ENCODE data around the gene CDK2AP2.
A peak's percentile ranks its signal among the peaks of the same experiment; 100 is the strongest.
"Not testable (repeated sequence)": the region's sequence is repeated elsewhere in the genome, so short reads cannot be mapped to it uniquely, and the experiment has no call there.

CDK2AP2 gene

DNA sequence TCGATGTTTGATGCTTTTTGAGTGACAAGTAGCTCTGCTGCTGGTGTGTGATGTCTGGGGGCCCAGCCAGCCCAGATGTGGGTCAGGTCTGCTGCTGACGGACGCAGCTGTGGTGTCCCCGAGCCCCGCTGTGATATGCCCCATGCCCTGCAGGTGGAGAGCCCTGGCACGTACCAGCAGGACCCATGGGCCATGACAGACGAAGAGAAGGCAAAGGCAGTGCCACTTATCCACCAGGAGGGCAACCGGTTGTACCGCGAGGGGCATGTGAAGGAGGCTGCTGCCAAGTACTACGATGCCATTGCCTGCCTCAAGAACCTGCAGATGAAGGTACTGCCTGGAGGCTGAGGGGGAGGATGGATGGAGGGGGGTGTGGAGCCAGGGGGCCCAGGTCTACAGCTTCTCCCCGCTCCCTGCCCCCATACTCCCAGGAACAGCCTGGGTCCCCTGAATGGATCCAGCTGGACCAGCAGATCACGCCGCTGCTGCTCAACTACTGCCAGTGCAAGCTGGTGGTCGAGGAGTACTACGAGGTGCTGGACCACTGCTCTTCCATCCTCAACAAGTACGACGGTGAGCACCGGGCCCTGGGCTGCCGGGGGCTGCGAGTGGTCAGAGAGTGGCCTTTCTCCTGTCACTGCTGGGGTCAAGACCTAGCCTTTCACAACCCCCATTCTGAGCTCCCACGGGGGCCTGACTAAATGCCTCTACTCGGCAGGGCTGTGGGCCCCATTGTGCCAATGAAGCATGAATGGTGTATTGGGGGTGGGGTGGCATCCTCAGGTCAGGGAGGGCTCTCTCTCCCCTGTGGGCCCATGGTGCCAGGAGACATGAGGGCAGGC, 17.9 kb downstream of the CDK2AP2 start:
- no peak for DNase-seq (ENCODE audit: low spot score)

DNA sequence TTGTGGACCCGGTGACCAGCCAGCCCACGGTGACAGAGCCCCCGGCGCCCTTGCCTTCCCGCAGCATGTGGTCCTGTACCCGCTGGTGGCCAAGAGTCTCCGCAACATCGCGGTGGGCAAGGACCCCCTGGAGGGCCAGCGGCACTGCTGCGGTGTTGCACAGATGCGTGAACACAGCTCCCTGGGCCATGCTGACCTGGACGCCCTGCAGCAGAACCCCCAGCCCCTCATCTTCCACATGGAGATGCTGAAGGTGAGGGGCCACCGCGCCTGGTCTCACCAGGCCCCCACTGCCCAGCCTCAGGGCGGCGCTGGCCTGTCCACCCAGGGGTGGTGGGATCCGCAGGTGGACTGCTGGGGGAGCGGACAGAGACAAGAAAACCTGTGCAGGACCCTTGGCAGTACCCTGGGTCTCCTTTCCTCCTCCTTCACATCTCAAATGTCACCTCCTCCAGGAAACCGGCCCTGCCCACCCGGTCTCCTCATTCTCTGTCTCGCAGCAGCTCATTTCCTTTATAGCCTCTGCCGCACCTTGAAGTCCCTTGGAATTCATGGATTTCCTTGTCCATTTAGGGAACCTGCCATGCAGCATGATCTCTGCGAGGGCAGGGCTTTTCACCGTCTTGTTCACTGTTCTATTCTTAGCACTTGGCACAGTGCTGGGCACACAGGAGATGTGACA, 18.6 kb downstream of the CDK2AP2 start:
- no peak for DNase-seq (ENCODE audit: low spot score)

DNA sequence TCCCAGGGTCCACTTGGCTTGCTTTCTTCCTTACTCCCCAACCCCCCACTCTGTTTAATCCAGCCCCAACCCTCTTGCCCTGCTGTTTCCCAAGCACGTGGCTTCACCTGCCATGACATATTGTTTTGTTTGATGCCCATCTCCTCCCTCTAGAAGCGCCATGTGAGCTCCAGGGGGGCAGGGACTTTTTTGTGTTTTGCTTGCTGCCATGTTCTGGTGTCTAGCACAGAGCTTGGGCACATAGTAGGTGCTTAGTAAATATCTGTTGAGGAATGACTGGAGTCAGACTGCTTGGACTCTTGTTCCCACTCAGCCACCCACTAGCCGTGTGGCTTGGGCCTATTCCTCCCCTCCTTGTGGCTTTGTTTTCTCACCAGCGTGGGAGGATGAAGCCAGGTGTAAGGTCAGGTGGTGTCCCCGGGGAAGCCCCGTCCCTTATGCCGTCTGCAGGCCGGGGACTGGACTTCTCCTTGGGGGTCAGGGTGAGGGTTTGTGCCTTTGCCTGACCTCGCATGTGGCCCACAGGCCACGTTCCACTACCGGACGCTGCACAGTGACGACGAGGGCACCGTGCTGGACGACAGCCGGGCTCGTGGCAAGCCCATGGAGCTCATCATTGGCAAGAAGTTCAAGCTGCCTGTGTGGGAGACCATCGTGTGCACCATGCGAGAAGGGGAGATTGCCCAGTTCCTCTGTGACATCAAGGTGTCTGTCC, 21.3 kb downstream of the CDK2AP2 start:
- DNase-seq (ENCODE audit: low spot score), result no peak

DNA sequence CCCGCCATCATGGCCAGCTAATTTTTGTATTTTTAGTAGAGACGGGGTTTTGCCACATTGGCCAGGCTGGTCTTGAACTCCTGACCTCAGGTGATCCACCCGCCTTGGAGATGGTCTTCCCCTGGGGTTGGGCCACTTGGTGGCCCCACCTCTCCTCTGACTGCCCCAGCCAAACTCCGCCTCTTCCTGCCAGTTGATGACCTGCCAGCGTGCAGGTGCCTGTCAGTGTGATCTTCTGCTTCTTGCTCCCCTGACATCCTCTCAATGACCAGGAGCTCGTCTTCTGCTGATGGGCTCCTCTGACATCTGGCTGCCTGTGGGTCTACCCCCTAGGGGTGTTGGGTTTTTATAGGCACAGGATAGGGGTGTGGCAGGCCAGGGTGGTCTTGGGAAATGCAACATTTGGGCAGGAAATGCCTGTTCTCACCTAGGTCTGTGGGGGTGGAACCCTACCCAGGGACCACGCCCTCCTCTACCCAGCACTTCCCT, 22.0 kb downstream of the CDK2AP2 start:
- DNase-seq (ENCODE audit: low spot score), result peak; percentile 46

DNA sequence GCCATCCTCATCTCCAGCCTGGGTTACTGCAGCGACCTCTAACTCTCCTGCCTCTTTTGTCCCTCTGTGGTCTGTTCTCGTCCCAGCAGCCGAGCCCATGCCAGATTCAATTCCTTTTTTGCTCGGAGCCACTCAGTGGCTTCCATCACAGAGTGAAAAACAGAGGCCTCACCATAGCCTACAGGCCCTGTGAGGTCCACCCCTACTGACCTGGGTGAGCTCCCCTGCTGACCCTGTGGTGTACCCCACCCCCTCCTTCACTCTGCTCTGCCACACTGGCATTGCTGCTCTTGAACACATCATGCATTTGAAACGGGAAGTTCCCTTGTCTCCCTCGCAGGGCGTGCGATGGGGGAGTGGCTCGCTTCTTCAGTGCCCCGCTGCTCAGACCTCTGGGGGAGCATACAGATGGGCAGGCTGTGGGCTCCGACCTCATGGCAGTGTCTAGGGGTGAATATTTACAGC, 23.1 kb downstream of the CDK2AP2 start:
- DNase-seq (ENCODE audit: low spot score), result peak; percentile 59

DNA sequence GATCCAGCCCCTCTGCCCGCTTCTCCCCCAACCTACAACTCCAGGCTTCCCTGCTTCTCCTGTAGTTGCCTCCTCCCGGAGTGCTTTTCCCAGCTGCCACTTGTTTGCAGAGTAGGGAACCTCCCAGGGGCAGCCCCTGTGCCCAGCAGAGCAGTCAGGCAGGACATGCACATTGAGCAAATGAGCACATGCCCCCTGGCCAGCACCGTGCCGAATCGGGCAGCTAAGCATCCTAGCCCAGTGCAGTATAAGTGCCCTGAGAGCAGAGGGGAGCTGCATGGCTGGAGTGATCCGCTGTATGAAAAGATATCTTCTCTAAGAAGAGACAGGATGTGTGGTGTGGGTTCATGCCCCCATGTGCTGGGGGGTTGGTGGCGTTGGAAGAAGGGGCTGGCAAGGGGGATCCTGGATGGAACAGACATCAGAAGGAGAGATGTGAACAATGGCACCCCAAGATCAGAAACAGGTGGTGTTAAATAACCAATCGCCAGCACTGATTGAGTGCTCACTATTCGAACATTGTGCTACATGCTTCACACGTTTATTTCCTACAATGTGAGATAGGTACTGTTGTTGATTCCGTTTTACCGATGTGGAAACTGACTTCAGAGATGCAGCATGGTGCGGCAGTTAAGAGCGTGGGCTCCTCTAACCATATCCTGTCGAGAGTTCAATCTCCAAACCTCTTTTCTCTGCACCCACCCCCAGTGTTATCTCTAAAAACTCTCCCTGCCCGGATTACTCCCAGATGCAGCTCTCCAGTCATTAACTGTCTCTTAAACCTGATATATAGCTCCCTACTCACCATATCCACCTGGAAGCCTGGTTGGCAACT, 23.9 kb downstream of the CDK2AP2 start:
- DNase-seq (ENCODE audit: low spot score), result peak; percentile 71

DNA sequence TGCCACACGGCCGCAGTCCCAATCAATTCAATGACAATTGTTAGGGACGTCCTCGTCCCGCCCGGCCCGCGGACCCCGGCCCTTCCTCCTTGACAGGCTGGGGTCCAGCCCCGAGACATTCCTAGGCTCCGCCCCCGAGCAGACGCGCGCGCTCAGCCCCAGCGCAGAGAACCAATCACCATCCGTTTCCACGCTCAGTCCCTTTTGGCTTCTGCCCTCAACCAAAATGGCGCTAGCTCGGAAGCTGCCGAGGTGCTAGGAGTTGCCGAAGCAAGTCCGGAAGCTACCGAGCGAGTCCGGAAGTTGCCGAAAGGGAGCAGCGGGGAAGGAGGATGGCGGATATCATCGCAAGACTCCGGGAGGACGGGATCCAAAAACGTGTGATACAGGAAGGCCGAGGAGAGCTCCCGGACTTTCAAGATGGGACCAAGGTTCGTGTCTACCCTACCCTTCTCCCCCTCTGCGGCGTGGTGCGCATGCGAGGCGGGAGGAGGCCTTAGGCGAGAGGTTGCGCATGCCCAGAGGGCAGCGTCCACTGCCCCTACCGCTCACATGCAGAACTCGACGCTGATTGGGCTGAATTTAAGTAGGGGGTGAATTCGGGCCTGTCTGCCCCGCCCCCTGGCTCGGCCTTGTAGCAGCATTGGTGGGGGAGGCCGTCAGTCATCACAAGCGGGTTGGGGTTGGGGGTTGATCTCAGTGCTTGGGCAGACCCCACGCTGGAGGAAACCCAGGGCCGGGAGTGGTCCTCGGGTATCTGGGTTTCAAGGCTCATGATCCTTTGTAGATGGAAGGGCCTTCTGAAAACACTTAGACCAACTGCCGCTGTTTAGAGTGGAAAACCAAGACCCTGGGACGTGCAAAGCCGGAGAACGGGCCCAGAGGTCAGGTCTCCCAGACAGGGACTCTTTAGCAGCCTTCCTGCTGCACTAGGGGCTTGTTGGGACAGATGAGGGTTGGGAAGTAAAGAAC, 24.8 kb downstream of the CDK2AP2 start, which contains the start of gene AIP:
Gene AIP (plus strand): TSS at position 200 of the 972 bp plus-strand sequence. CDS start 133 bp downstream, at position 333.
- peak; percentile 98 for DNase-seq (ENCODE audit: low spot score)

DNA sequence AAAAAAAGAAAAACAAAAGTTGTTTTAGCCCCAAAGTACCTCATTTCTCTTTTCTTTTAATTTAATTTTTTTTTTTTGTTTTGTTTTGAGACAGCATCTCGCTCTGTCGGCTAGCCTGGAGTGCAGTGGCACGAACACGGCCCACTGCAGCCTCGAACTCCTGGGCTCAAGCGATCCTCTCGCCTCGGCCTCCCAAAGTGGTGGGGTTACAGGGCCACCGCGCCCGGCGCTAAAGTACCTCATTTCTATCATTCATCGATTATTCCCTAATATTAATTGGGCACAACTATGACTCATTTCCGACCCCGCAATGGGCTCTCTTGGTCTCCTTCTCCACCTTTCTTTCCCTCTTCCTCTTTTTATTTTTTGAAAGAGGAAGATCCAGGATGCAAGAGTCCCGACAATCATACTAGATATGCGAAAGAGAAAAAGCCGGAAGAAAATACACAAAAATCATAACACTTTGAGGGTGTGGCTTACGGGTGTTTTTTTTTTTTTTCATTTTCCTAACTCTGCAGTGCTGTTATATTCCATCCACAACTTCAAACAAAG, 25.6 kb downstream of the CDK2AP2 start:
- DNase-seq (ENCODE audit: low spot score), result no peak

DNA sequence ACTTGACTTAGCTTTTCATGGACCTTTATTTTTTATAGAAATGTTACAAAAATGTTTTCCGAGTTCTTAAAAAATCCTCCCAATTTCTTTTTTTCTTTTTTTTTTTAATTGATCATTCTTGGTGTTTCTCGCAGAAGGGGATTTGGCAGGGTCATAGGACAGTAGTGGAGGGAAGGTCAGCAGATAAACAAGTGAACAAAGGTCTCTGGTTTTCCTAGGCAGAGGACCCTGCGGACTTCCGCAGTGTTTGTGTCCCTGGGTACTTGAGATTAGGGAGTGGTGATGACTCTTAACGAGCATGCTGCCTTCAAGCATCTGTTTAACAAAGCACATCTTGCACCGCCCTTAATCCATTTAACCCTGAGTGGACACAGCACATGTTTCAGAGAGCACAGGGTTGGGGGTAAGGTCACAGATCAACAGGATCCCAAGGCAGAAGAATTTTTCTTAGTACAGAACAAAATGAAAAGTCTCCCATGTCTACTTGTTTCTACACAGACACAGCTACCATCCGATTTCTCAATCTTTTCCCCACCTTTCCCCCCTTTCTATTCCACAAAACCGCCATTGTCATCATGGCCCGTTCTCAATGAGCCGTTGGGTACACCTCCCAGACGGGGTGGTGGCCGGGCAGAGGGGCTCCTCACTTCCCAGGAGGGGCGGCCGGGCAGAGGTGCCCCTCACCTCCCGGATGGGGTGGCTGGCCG, 30.5 kb downstream of the CDK2AP2 start:
- DNase-seq (ENCODE audit: low spot score), result not testable (repeated sequence)

DNA sequence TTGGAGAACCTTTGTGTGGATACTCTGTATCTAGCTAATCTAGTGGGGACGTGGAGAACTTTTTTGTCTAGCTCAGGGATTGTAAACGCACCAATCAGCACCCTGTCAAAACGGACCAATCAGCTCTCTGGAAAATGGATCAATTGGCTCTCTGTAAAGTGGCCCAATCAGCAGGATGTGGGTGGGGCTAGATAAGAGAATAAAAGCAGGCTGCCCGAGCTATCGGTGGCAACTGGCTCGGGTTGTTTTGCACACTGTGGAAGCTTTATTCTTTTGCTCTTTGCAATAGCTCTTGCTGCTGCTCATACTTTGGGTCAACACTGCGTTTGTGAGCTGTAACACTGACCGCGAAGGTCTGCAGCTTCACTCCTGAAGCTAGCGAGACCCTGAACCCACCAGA, 31.3 kb downstream of the CDK2AP2 start:
- DNase-seq (ENCODE audit: low spot score), result not testable (repeated sequence)

DNA sequence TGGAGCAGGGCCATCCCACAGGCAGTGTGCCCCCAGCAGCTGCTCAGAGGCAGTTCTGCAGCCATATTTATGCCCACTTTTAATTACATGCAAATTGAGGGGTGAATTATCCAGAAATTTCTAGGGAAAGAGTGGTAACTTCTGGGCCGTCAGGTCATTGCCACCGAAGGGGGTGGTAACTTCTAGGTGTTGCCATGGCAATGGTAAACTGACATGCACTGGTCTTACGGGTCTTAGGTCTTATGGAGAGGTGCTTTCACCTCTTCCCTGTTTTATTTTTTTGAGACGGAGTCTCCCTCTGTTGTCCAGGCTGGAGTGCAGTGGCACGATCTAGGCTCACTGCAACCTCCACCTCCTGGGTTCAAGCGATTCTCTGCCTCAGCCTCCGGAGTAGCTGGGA, 35.1 kb downstream of the CDK2AP2 start:
- no peak for DNase-seq (ENCODE audit: low spot score)

DNA sequence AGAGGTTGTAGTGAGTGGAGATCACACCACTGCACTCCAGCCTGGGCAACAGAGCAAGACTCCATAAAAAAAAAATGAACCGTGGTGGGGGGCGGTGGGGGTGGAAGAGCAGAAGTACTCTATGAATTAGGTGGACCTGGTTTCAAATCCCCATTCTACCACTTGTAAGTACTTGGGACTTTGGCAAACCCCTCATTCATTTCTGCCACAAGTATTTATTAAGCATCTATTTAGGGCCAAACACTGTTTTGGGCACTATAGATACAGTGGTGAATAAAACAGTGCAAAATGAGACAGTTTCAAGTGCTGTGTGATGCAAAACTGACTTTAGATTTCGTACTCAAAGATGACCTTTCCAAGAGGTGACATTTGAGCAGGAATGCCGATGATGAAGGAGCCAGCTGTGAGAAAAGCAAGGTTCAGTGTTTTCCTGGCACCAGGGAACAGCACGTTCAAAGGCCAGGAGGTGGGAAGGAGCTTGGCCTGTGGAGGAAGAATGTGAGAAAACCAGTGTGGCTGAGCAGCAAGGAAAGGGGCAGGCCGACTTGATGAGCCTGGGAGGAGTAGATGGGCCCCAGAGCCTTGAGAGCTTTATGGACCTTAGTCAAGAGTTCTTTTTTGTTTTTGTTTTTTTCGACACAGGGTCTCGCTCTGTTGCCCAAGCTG, 37.5 kb downstream of the CDK2AP2 start:
- DNase-seq (ENCODE audit: low spot score), result no peak

DNA sequence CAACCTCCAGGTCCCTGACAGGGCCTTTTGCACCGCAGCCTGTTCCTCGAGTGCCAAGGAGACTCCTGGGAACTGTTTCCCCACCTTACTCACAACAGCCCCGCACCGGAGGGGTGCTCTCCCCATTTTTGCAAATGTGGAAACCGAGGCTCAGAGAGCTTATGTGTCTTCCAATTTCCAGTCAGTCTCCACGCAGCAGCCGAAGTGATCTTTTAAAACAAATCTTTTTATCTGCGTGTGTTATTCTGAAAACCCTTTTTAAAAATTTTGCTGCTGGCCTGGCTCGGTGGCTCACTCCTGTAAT, 38.5 kb downstream of the CDK2AP2 start:
- no peak for DNase-seq (ENCODE audit: low spot score)

DNA sequence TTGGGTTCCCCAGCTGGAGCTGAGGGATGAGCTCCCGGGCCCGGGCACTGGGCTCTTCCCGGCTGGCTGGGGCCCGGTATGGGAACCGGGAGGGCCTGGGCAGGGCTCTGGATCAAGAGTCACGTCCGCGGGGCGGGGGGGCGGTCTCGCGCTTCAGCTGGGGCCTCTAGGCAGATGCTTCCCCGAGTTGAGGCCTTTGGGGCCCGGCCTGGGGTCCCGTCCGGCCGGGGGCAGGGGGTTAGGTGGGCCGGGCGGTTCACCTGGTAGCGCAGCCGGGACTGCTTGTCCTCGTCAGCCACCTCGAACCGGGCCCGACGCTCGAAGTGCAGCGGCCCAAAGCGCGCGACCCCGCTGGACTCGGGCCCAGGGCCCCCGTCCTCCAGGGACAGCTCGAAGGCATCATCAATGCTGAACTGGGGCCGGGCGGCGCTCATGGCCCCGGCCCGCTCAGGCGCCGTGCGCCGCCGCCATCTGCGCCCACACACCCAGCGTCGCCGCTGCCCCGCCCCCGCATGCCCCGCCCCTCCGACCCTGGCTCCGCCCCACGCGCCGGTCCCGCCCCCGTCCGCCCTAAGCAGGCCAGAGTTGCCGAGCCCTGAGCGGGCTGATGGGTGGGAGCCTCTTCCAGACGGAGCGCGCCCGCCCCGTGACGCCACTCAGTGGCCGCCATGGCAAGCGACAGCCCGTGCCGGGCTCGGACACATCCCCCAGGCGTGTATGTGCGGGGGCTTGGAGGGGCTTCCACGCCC, 39.0 kb downstream of the CDK2AP2 start, which contains the start of gene TMEM134:
Gene TMEM134 (minus strand): TSS at position 493 of the 749 bp plus-strand sequence. CDS start 59 bp downstream, at position 434.
- peak; percentile 92 for DNase-seq (ENCODE audit: low spot score)

DNA sequence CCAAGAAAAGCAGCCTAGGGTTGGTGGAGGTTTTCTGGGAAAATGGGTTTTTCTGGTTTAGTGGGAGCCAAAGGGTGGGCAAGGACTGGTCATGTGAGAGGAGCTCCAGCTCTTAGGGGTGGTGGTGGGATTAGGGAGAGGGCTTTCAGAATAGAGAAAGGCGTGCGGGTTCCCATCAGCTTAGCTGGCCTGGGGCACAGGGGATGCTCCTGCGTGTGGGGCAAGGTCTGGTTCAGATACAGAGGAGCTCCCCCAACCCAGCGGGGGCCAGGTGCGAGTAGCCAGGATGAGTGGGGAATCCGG, 39.6 kb downstream of the CDK2AP2 start:
- DNase-seq (ENCODE audit: low spot score), result no peak

DNA sequence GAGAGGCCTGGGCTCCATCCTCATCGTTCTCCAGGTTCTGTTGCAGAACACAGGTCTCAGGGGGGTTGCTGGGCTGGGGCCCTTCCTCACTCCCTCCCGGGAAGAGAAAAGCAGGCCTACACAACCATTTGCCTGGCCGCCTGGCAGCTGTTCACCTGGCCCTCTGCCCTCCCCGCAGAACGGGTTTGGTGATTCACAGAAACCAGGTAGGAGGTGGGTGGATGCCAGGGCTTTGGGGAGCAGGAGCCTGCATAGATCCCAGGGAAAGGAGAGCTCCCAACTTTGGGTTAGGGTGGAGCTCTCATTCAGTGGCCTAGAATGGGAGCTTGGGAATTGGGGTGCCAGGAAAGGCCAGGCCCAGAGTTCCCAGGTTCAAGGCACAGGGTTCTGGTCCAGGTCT, 39.9 kb downstream of the CDK2AP2 start:
- no peak for DNase-seq (ENCODE audit: low spot score)

DNA sequence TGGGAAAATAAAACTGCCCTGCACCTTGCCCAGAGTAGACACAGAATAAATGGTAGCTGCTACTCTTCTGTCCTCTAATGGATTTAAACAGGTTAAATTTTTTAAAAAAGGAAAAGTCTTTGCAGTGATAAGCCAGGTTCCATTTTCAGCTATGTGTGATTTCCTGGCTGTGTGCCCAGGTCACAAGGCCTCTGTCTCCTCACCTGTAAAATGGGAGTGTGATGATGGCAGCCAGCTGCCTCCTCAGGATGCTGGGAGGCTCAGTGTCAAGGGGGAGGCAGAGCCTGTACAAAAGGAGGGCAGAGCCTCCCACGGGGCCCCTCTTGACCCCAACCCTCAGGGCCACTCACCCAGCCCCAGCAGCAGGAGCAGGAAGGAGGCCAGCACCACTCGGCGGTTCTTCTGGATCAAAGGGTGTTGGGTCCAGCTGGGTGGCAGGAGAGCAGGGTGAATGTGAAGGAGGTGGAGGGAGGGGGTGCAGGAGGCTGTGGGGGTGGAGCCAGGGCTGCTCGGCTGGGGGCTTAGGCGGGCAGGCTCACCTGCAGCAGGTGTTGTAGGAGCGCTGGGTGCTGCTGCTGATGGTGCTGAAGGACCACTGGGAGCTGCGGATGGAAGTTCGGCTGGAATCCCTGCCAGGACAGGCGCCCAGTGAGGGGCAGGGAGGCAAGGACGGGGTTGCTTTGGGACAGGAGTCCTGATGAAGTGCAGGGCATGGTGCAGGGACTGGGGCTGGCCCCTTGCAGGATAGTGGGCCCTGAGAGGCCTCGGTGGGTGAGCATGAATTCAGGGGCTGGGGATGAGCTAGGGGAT, 40.8 kb downstream of the CDK2AP2 start:
- no peak for DNase-seq (ENCODE audit: low spot score)

Data from CD4-positive, alpha-beta T cell treated with Interleukin-6 at 100 ng/mL for 8 hours (primary cell).